Mammary epithelial cell (primary cell): ENCODE results near the gene ANKRD55.

Source experiments
- EZH2 ChIP-seq: IDR thresholded peaks from 2 replicates; pipeline ENCODE4 v1.6.1; 2012; ENCODE audit warnings: low read length, inconsistent platforms, borderline replicate concordance
- TF ChIP-seq, protein P1 (sequence below), 2 donors: IDR thresholded peaks in 1 of 2; conservative IDR thresholded peaks in 1 of 2; 2 replicates each; pipeline ENCODE4 v1.5.1; 2011 to 2012; ENCODE audit warnings: inconsistent platforms in 2 of 2, low read length in 2 of 2, mild to moderate bottlenecking in 2 of 2, control low read depth in 1 of 2, low read depth in 1 of 2; ENCODE audit not compliant: insufficient read depth in 1 of 2; ENCODE audit errors: extremely low read depth in 1 of 2

- TF ChIP-seq, protein P1, sequence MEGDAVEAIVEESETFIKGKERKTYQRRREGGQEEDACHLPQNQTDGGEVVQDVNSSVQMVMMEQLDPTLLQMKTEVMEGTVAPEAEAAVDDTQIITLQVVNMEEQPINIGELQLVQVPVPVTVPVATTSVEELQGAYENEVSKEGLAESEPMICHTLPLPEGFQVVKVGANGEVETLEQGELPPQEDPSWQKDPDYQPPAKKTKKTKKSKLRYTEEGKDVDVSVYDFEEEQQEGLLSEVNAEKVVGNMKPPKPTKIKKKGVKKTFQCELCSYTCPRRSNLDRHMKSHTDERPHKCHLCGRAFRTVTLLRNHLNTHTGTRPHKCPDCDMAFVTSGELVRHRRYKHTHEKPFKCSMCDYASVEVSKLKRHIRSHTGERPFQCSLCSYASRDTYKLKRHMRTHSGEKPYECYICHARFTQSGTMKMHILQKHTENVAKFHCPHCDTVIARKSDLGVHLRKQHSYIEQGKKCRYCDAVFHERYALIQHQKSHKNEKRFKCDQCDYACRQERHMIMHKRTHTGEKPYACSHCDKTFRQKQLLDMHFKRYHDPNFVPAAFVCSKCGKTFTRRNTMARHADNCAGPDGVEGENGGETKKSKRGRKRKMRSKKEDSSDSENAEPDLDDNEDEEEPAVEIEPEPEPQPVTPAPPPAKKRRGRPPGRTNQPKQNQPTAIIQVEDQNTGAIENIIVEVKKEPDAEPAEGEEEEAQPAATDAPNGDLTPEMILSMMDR (conservative IDR thresholded peaks at IDR 0.05 in 1 of 2, IDR thresholded peaks at IDR 0.05 in 1 of 2; ENCODE audit: extremely low read depth in 1 of 2, insufficient read depth in 1 of 2, low read depth in 1 of 2, low read length in 2 of 2) = no peak
- TF ChIP-seq EZH2 = no peak
Measured at GRCh38 chr5:56175488-56175887, 57.6 kb downstream of the ANKRD55 start.
